H1 (cell line): ENCODE data around the gene RNF152. TPM values are rescaled to one million over a fixed set of nuclear protein-coding genes. Genes with fewer than 3 reads are reported as not detected.

Source experiments
- CTCF ChIA-PET: fragments of 300-600 bp; sonication (Branson Sonifier 250); formaldehyde crosslinking; loops from one replicate; lab custom pipeline; 2021; ENCODE audit not compliant: partially characterized antibody; lab: Charles Lee
- POLR2A ChIA-PET: fragments of 300-600 bp; sonication (Branson Sonifier 250); formaldehyde crosslinking; loops from one replicate; lab custom pipeline; 2021; ENCODE audit warnings: inconsistent platforms; ENCODE audit not compliant: partially characterized antibody; lab: Charles Lee
- DNase-seq, 2 experiments: peaks; one replicate each; pipeline versions ENCODE4 v3.0.0 to v3.0.0-alpha.2; 2010 to 2022; ENCODE audit warnings: low spot score in 2 of 2, low read depth in 1 of 2, mixed read lengths in 1 of 2
- FAIRE-seq: peaks from 2 replicates; lab custom pipeline; 2011; peaks lifted over from hg19 to GRCh38; lab: Jason Lieb, UNC
- H2AFZ ChIP-seq: 2 replicates; pipeline ENCODE4 v1.8.1; 2012; ENCODE audit warnings: low read length, inconsistent platforms
- H2AK5ac ChIP-seq: 2 replicates; pipeline ENCODE4 v1.6.1; 2013; ENCODE audit warnings: low read depth, low read length
- H2BK120ac ChIP-seq: replicated peaks from 2 replicates; pipeline ENCODE3; 2013; ENCODE audit warnings: low read depth, low read length, inconsistent platforms
- H2BK12ac ChIP-seq: 2 replicates; pipeline ENCODE4 v1.6.1; 2013; ENCODE audit warnings: low read depth, low read length
- H2BK15ac ChIP-seq: 2 replicates; pipeline ENCODE4 v1.6.1; 2013; ENCODE audit warnings: low read length
- H2BK20ac ChIP-seq: 2 replicates; pipeline ENCODE4 v1.6.1; 2013; ENCODE audit warnings: low read length
- H2BK5ac ChIP-seq: 2 replicates; pipeline ENCODE4 v1.6.1; 2013; ENCODE audit warnings: low read depth, low read length
- H3K14ac ChIP-seq: 2 replicates; pipeline ENCODE4 v1.6.1; 2013; ENCODE audit warnings: inconsistent platforms; ENCODE audit not compliant: insufficient read length
- H3K18ac ChIP-seq: 2 replicates; pipeline ENCODE4 v1.6.1; 2013; ENCODE audit warnings: low read length; ENCODE audit errors: extremely low read depth
- H3K23ac ChIP-seq: 2 replicates; pipeline ENCODE4 v1.6.1; 2013; ENCODE audit warnings: inconsistent platforms; ENCODE audit not compliant: insufficient read length
- H3K23me2 ChIP-seq: 2 replicates; pipeline ENCODE4 v1.6.1; 2013; ENCODE audit warnings: low read depth, low read length
- H3K27ac ChIP-seq: 2 replicates; pipeline ENCODE4 v1.6.1; 2011; ENCODE audit warnings: low read depth, low read length, inconsistent platforms
- H3K27me3 ChIP-seq, 4 experiments: replicated peaks in 1 of 4; 1 replicate in 1 of 4; 2 replicates in 3 of 4; pipeline versions ENCODE4 v1.6.1 to v1.8.1; 2011 to 2013; ENCODE audit warnings: low read length in 3 of 4, mild to moderate bottlenecking in 3 of 4, inconsistent platforms in 2 of 4, mixed read lengths in 2 of 4, moderate library complexity in 1 of 4; ENCODE audit not compliant: control insufficient read depth in 3 of 4, insufficient read depth in 3 of 4; ENCODE audit errors: extremely low read depth in 1 of 4
- H3K36me3 ChIP-seq, 4 experiments: 2 replicates each; pipeline versions ENCODE4 v1.6.1 to v1.8.1; 2011 to 2013; ENCODE audit warnings: mild to moderate bottlenecking in 4 of 4, low read length in 3 of 4, moderate library complexity in 2 of 4, control low read depth in 1 of 4, inconsistent platforms in 1 of 4; ENCODE audit not compliant: insufficient read depth in 4 of 4, control insufficient read depth in 2 of 4
- H3K4ac ChIP-seq: replicated peaks from 2 replicates; pipeline ENCODE3; 2013; ENCODE audit warnings: low read length, low read depth, mixed read lengths, inconsistent platforms; ENCODE audit not compliant: insufficient read length
- H3K4me1 ChIP-seq, 4 experiments: replicated peaks in 1 of 4; 1 replicate in 1 of 4; 2 replicates in 3 of 4; pipeline versions ENCODE4 v1.6.1 to v1.8.1; 2011 to 2013; ENCODE audit warnings: low read length in 3 of 4, inconsistent platforms in 2 of 4, mixed read lengths in 1 of 4; ENCODE audit not compliant: insufficient read depth in 4 of 4, control insufficient read depth in 3 of 4
- H3K4me2 ChIP-seq, 2 experiments: 2 replicates each; pipeline versions ENCODE4 v1.6.1 to v1.8.1; 2011 to 2013; ENCODE audit warnings: low read depth in 2 of 2, low read length in 2 of 2, control low read depth in 1 of 2, inconsistent platforms in 1 of 2, mild to moderate bottlenecking in 1 of 2; ENCODE audit not compliant: insufficient read depth in 1 of 2
- H3K4me3 ChIP-seq, 4 experiments: fragments of 200-600, 300-600 bp in 1 of 4; sonication (generic), shearing (Covaris generic), sonication (Bioruptor Twin) in 1 of 4; 2 replicates each; pipeline versions ENCODE4 v1.5.1 to v1.8.1; 2011 to 2016; ENCODE audit warnings: low read length in 4 of 4, low read depth in 3 of 4, control low read depth in 2 of 4, inconsistent platforms in 2 of 4, mild to moderate bottlenecking in 2 of 4, mixed read lengths in 1 of 4, moderate library complexity in 1 of 4; ENCODE audit not compliant: insufficient read depth in 2 of 4; ENCODE audit errors: extremely low read depth in 1 of 4
- H3K56ac ChIP-seq: replicated peaks from 2 replicates; pipeline ENCODE3; 2013; ENCODE audit warnings: low read depth, mild to moderate bottlenecking, mixed read lengths, low read length, inconsistent platforms; ENCODE audit not compliant: insufficient read length
- H3K79me1 ChIP-seq: 2 replicates; pipeline ENCODE4 v1.6.1; 2013; ENCODE audit warnings: low read depth, low read length, control low read depth
- H3K79me2 ChIP-seq, 2 experiments: 2 replicates each; pipeline versions ENCODE4 v1.6.1 to v1.8.1; 2012 to 2013; ENCODE audit warnings: low read length in 2 of 2, mild to moderate bottlenecking in 2 of 2, inconsistent platforms in 1 of 2; ENCODE audit not compliant: insufficient read depth in 2 of 2, control insufficient read depth in 1 of 2
- H3K9ac ChIP-seq, 4 experiments: replicated peaks in 1 of 4; 1 replicate in 1 of 4; 2 replicates in 3 of 4; pipeline versions ENCODE4 v1.6.1 to v1.8.1; 2011 to 2013; ENCODE audit warnings: low read depth in 3 of 4, low read length in 3 of 4, control low read depth in 2 of 4, mild to moderate bottlenecking in 2 of 4, moderate library complexity in 2 of 4, inconsistent platforms in 1 of 4; ENCODE audit errors: extremely low read depth in 1 of 4
- H3K9me3 ChIP-seq, 2 experiments: 2 replicates each; pipeline versions ENCODE4 v1.6.1 to v1.8.1; 2012 to 2013; ENCODE audit warnings: mild to moderate bottlenecking in 2 of 2, moderate library complexity in 2 of 2, control low read depth in 1 of 2, inconsistent platforms in 1 of 2, low read depth in 1 of 2, low read length in 1 of 2, mixed read lengths in 1 of 2; ENCODE audit not compliant: insufficient read depth in 2 of 2
- H4K20me1 ChIP-seq, 2 experiments: replicated peaks in 1 of 2; 2 replicates each; pipeline versions ENCODE3 to v1.8.1; 2011 to 2013; ENCODE audit warnings: inconsistent platforms in 2 of 2, low read length in 2 of 2, mild to moderate bottlenecking in 1 of 2; ENCODE audit not compliant: insufficient read depth in 2 of 2, control insufficient read depth in 1 of 2
- H4K5ac ChIP-seq: 2 replicates; pipeline ENCODE4 v1.6.1; 2013; ENCODE audit warnings: low read length, low read depth, mixed read lengths, inconsistent platforms; ENCODE audit not compliant: insufficient read length
- H4K8ac ChIP-seq: 2 replicates; pipeline ENCODE4 v1.8.0; 2013; ENCODE audit warnings: mild to moderate bottlenecking, moderate library complexity, low read length, inconsistent platforms; ENCODE audit not compliant: insufficient read depth; ENCODE audit errors: extremely low read depth
- H4K91ac ChIP-seq: replicated peaks from 2 replicates; pipeline ENCODE3; 2013; ENCODE audit warnings: low read length, mixed read lengths, inconsistent platforms; ENCODE audit not compliant: insufficient read length
- CBX5 ChIP-seq: fragments of 300-800, 300-1000 bp; sonication (generic); IDR thresholded peaks from 2 replicates; pipeline ENCODE4 v1.7.1; 2016; ENCODE audit warnings: antibody characterized with exemption, low read length, low read depth
- CEBPB ChIP-seq: IDR thresholded peaks from 2 replicates; pipeline ENCODE4 v1.6.1; 2012; ENCODE audit warnings: low read depth, low read length
- NANOG ChIP-seq: IDR thresholded peaks from 2 replicates; pipeline ENCODE4 v1.6.1; 2011; ENCODE audit warnings: low read length, low read depth, mild to moderate bottlenecking, inconsistent platforms; ENCODE audit not compliant: insufficient read depth, poor library complexity, severe bottlenecking
- POU5F1 ChIP-seq: IDR thresholded peaks from 2 replicates; pipeline ENCODE4 v1.6.1; 2011; ENCODE audit warnings: low read depth, mild to moderate bottlenecking, low read length, moderate library complexity
- RNF2 ChIP-seq: fragments of 200-900, 300-1000 bp; sonication (generic); IDR thresholded peaks from 2 replicates; pipeline ENCODE4 v1.7.1; 2016; ENCODE audit warnings: borderline replicate concordance, low read depth, mild to moderate bottlenecking, antibody characterized with exemption, low read length; ENCODE audit not compliant: poor library complexity, severe bottlenecking; ENCODE audit errors: missing control alignments
- TEAD4 ChIP-seq: IDR thresholded peaks from 2 replicates; pipeline ENCODE4 v1.6.1; 2012; ENCODE audit warnings: low read depth, low read length, inconsistent platforms, mixed read lengths
- WGBS, 2 experiments: shearing (Covaris generic) in 1 of 2; methylation state at CpG; one replicate each; pipeline versions ENCODE4 v1.1.6 to v1.1.7; 2013 to 2015; ENCODE audit warnings: low lambda C conversion rate in 2 of 2, mixed read lengths in 2 of 2, inconsistent platforms in 1 of 2, low coverage in 1 of 2, missing lambda C conversion rate in 1 of 2; ENCODE audit not compliant: insufficient replicate concordance in 2 of 2, insufficient coverage in 1 of 2, insufficient read length in 1 of 2; ENCODE audit errors: extremely low coverage in 1 of 2, missing lambda C conversion rate in 1 of 2; 5-methylcytosine and 5-hydroxymethylcytosine counted together
- polyA plus RNA-seq, 7 experiments: library from polyadenylated mRNA; depleted of rRNA in 3 of 7; stranded (reverse) in 5 of 7; unstranded in 2 of 7; fragments of >200 nt in 5 of 7; fragments of 200-250 nt in 2 of 7; gene quantifications; 1 replicate in 5 of 7; 2 replicates in 1 of 7; 4 replicates in 1 of 7; pipeline versions ENCODE4 v1.2.1 to v1.2.3, GENCODE V29; 2011 to 2013; ENCODE audit warnings: missing spikeins in 2 of 7, mixed read lengths in 2 of 7
- total RNA-seq: library from RNA; stranded (reverse); fragmentation: NEBNext Ultra II Directional; extraction: Animal tissue kit (Norgen Biotek cat#: 25700); gene quantifications from 2 replicates; pipeline ENCODE4 v1.2.1, GENCODE V29; 2021

The RNF152 gene
- total and polyA plus RNA-seq, 2 of the 8 experiments (the other 6 are each of a cell fraction or from before 2014, with no cell fraction given) = 1.1 to 2.7 TPM

- no peak overlapping the region for H3K4me2 ChIP-seq
- ChIA-PET CTCF (interaction anchor here (0.6 to 1.0 kb wide), 2 partner anchors 17 to 199 kb away, joined by 3 read pairs; no protein-coding TSS in a partner anchor), POLR2A (no interaction called here)
- no peak overlapping the region for H3K4ac ChIP-seq
- WGBS, 2 experiments = 92% methylated on average over 6 of the region's 6 CpGs; no CpG with 5 or more reads in 1 of the 2 experiments
- H3K79me2 ChIP-seq = no peaks in the 10 kb centered on the region
- no peak overlapping the region for H4K8ac ChIP-seq
- no peak overlapping the region for H2BK5ac ChIP-seq
- no peak overlapping the region for H4K91ac ChIP-seq
- H2BK15ac ChIP-seq = no peak overlapping the region
- peaks cover 2 to 6% of the 10 kb centered on the region in 2 experiments; a peak in 2 of 4 replicates for H3K9me3 ChIP-seq
- H3K18ac ChIP-seq = no peak overlapping the region
- H2BK20ac ChIP-seq = no peak overlapping the region
- DNase-seq (no peak), FAIRE-seq (no peak)
- H2AK5ac ChIP-seq = no peak overlapping the region
- no peak overlapping the region for H2BK120ac ChIP-seq
- no peak overlapping the region for H3K14ac ChIP-seq
- H3K23ac ChIP-seq = no peak overlapping the region
- H3K4me3 ChIP-seq = no peak overlapping the region
- no peaks in the 10 kb centered on the region for H4K20me1 ChIP-seq
- no peak overlapping the region for H4K5ac ChIP-seq
- no peaks in the 10 kb centered on the region for H3K23me2 ChIP-seq
- no peaks in the 10 kb centered on the region for H3K36me3 ChIP-seq
- TF ChIP-seq CEBPB (no peak), TEAD4 (no peak), POU5F1 (no peak), RNF2 (no peak), CBX5 (no peak), NANOG (no peak)
- TF ChIP-seq, all 59 proteins: peak for 0
- Histone ChIP-seq H3K9ac (no peak overlapping the region), H2BK12ac (no peak overlapping the region), H3K79me1 (no peaks in the 10 kb centered on the region), H3K27me3 (no peaks in the 10 kb centered on the region), H3K56ac (no peak overlapping the region), H3K27ac (no peak overlapping the region), H3K4me1 (no peaks in the 10 kb centered on the region), H2AFZ (no peak overlapping the region)
These were observed 39.0 kb upstream of the RNF152 start for GRCh38 chr18:61931654-61932379.
